Muscle of leg (tissue), 11 donors: ENCODE measurements around the gene NRF1. TPM values are rescaled to one million over a fixed set of nuclear protein-coding genes. Genes with fewer than 3 reads are reported as not detected.
A peak's percentile ranks its signal among the peaks of the same experiment; 100 is the strongest.
"Not testable (repeated sequence)": the region's sequence is repeated elsewhere in the genome, so short reads cannot be mapped to it uniquely, and the experiment has no call there.

Source experiments
- DNase-seq: peaks from one replicate; pipeline ENCODE4 v3.0.0; 2013
- H3K27ac ChIP-seq: one replicate; pipeline ENCODE4 v1.5.1; 2013; ENCODE audit warnings: mild to moderate bottlenecking, low read length, control low read depth
- H3K27me3 ChIP-seq: one replicate; pipeline ENCODE4 v1.6.1; 2013; ENCODE audit warnings: low read length; ENCODE audit not compliant: control insufficient read depth, insufficient read depth
- H3K36me3 ChIP-seq: one replicate; pipeline ENCODE4 v1.6.1; 2013; ENCODE audit warnings: low read length; ENCODE audit not compliant: control insufficient read depth, insufficient read depth
- H3K4me1 ChIP-seq: one replicate; pipeline ENCODE4 v1.6.1; 2013; ENCODE audit warnings: low read length; ENCODE audit not compliant: control insufficient read depth, insufficient read depth
- H3K4me3 ChIP-seq: one replicate; pipeline ENCODE4 v1.5.1; 2013; ENCODE audit warnings: low read length, control low read depth
- H3K9me3 ChIP-seq: replicated peaks from 2 replicates; pipeline ENCODE4 v1.6.1; 2013; ENCODE audit warnings: low read depth, low read length; ENCODE audit not compliant: control insufficient read depth
- whole genome bisulfite sequencing: methylation state at CpG from one replicate; pipeline ENCODE4 v1.1.5; 2013; ENCODE audit warnings: missing lambda C conversion rate; ENCODE audit not compliant: insufficient coverage; 5-methylcytosine and 5-hydroxymethylcytosine counted together
- polyA plus RNA-seq, 8 donors: library from polyadenylated mRNA; unstranded; fragments of 120-200 nt; gene quantifications; one replicate each; pipeline versions ENCODE4 v1.2.1 to v1.2.3, GENCODE V29; 2013; ENCODE audit warnings: inconsistent platforms in 1 of 8, low replicate concordance in 1 of 8; ENCODE audit not compliant: insufficient read length in 8 of 8, insufficient read depth in 1 of 8
- total RNA-seq: library from RNA; stranded (reverse); fragments of 120-200 nt; gene quantifications from one replicate; pipeline ENCODE4 v1.2.4, GENCODE V29; 2013

The NRF1 gene
- total and polyA plus RNA-seq, 9 donors = 10.0 to 15.3 (median 12.5) TPM

DNA sequence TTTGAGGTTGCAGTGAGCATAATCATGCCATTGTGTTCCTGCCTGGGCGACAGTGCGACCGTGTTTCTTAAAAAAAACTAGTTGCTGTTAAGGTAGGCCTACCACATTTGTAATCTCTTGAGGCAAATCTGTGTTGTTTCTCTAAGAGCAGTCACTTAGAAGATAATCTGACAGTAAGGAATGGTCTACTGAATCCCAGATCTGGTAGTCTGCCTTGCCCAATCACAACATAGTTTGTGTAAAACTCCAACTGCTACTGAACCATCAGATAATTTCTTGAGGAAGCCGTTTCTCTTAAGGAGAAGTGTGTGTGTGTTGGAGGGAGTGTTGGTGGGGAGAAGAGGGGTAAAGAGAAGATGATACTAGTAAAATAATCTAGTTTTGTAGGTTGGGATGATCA lies 5.0 kb downstream of the NRF1 start:
- Histone ChIP-seq H3K36me3 (no peaks in the 10 kb centered on the region), H3K27ac (no peak overlapping the region), H3K27me3 (no peaks in the 10 kb centered on the region), H3K4me3 (no peak overlapping the region), H3K9me3 (no peaks in the 10 kb centered on the region), H3K4me1 (peaks cover 7% of the 10 kb centered on the region)
- WGBS = 86% methylated on average over 3 of the region's 4 CpGs
- no peak for DNase-seq

DNA sequence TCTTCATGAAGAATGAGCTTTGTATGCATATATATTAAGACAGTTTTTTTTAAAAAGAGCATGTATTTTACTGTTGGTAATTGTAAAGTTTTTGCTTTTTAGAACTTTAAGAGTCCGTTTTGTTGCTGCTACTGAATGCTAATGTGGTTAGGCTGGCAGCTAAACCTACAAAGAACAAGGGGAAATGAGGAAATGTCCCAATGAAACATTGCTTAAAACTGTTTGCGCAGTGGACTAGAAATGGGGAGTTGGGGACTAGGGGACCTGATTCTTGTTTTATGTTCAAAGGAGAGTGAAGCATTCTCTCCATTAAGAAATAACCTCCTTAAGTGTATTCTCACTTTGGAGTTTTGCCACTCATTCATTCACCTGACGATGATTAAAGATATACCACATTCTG lies 5.7 kb downstream of the NRF1 start:
- Histone ChIP-seq H3K4me1 (peaks cover 7% of the 10 kb centered on the region), H3K27me3 (no peaks in the 10 kb centered on the region), H3K36me3 (no peaks in the 10 kb centered on the region), H3K4me3 (no peak overlapping the region), H3K27ac (no peak overlapping the region), H3K9me3 (no peaks in the 10 kb centered on the region)
- DNase-seq = no peak
- 70% methylated on average over 1 of the region's 3 CpGs for WGBS

GRCh38 chr7:129617652-129618051 lies 6.1 kb downstream of the NRF1 start:
- DNase-seq = no peak
- Histone ChIP-seq H3K9me3 (no peaks in the 10 kb centered on the region), H3K27ac (no peak overlapping the region), H3K4me1 (peaks cover 5% of the 10 kb centered on the region), H3K4me3 (no peak overlapping the region), H3K27me3 (no peaks in the 10 kb centered on the region), H3K36me3 (no peaks in the 10 kb centered on the region)
- 80% methylated on average over 1 of the region's 1 CpG for WGBS

- no peak for DNase-seq
- 100% methylated on average over 1 of the region's 3 CpGs for WGBS
Observed at GRCh38 chr7:129626896-129627295, 15.4 kb downstream of the NRF1 start.

GRCh38 chr7:129630341-129630740 lies 18.8 kb downstream of the NRF1 start:
- no peak for DNase-seq
- Histone ChIP-seq H3K36me3 (no peaks in the 10 kb centered on the region), H3K27me3 (no peaks in the 10 kb centered on the region), H3K27ac (no peak overlapping the region), H3K4me1 (no peaks in the 10 kb centered on the region), H3K9me3 (no peaks in the 10 kb centered on the region), H3K4me3 (no peak overlapping the region)
- no CpG with 5 or more reads among the region's 2 CpGs for WGBS

More at GRCh38 chr7:129626896-129627295, 15.4 kb downstream of the NRF1 start:
- H3K27ac ChIP-seq = no peak overlapping the region
- no peaks in the 10 kb centered on the region for H3K27me3 ChIP-seq
- no peaks in the 10 kb centered on the region for H3K36me3 ChIP-seq
- no peaks in the 10 kb centered on the region for H3K9me3 ChIP-seq
- no peaks in the 10 kb centered on the region for H3K4me1 ChIP-seq
- H3K4me3 ChIP-seq = no peak overlapping the region

- Histone ChIP-seq H3K9me3 (no peaks in the 10 kb centered on the region), H3K4me1 (no peaks in the 10 kb centered on the region), H3K27ac (no peak overlapping the region), H3K27me3 (no peaks in the 10 kb centered on the region), H3K4me3 (no peak overlapping the region), H3K36me3 (no peaks in the 10 kb centered on the region)
- WGBS = no CpG with 5 or more reads among the region's 2 CpGs
- no peak for DNase-seq
Observed at GRCh38 chr7:129634361-129635034, 23.0 kb downstream of the NRF1 start.

GRCh38 chr7:129635300-129636029 lies 23.9 kb downstream of the NRF1 start:
- DNase-seq = peak; percentile 80
- WGBS = no CpG with 5 or more reads among the region's 6 CpGs
- H3K4me3 ChIP-seq = no peak overlapping the region
- H3K9me3 ChIP-seq = no peaks in the 10 kb centered on the region
- H3K36me3 ChIP-seq = no peaks in the 10 kb centered on the region
- H3K4me1 ChIP-seq = no peaks in the 10 kb centered on the region
- H3K27me3 ChIP-seq = no peaks in the 10 kb centered on the region
- H3K27ac ChIP-seq = no peak overlapping the region

DNA sequence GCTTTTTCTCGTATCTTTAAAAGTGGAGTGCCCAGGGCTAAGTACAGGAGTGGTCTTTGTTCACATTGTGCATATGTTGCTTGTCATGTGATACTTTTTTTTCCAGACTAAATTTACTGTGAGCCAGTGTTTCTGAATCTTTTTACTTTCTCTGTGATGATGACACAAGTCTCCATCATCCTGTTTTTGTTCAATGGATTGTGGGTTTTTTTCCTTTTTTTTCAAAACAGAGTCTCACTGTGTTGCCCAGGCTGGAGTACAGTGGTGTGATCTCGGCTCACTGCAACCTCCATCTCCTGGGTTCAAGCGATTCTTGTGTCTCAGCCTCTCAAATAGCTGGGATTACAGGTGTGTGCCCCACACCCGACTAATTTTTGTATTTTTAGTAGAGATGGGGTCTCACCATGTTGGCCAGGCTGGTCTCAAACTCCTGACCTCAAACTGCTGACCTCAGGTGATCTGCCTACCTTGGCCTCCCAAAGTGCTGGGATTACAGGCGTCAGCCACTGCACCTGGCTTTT lies 24.6 kb downstream of the NRF1 start:
- not testable (repeated sequence) for DNase-seq, H3K27me3 ChIP-seq, H3K36me3 ChIP-seq, H3K27ac ChIP-seq, H3K4me3 ChIP-seq, H3K4me1 ChIP-seq, H3K9me3 ChIP-seq
- WGBS = 100% methylated on average over 2 of the region's 5 CpGs

- H3K9me3 ChIP-seq = no peaks in the 10 kb centered on the region
- H3K27me3 ChIP-seq = no peaks in the 10 kb centered on the region
- H3K36me3 ChIP-seq = no peaks in the 10 kb centered on the region
- no peak for DNase-seq
- WGBS = no CpG with 5 or more reads among the region's 4 CpGs
- H3K27ac ChIP-seq = no peak overlapping the region
- H3K4me3 ChIP-seq = no peak overlapping the region
- H3K4me1 ChIP-seq = no peaks in the 10 kb centered on the region
Observed at GRCh38 chr7:129636641-129637040, 25.1 kb downstream of the NRF1 start.

DNA sequence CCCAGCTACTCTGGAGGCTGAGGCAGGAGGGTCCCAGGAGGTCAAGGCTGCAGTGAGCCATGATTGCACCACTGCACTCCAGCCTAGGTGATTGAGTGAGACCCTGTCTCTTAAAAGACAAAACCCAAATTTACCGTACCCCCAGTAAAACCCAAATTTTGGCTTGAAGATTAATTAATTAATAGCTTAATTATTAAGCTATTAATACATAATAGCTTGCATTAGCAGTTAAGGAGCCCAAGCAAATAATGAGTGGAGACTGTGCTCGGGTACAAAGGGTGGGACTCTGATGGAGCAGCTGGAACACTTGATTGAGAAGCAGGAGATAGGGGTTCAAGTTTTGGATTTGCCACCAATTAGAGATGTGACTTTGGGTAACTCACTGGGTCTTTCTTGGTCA lies 28.9 kb downstream of the NRF1 start:
- Histone ChIP-seq H3K27ac (no peak overlapping the region), H3K9me3 (no peaks in the 10 kb centered on the region), H3K27me3 (no peaks in the 10 kb centered on the region), H3K4me3 (no peak overlapping the region), H3K36me3 (no peaks in the 10 kb centered on the region), H3K4me1 (peaks cover 2% of the 10 kb centered on the region)
- no peak for DNase-seq
- WGBS = 100% methylated on average over 1 of the region's 2 CpGs
